HG02981 (cell line): ENCODE data around the gene KRTCAP3.

ENCODE experiments used
- ATAC-seq: cut with Tn5 transposase; IDR thresholded peaks from one replicate; pipeline ENCODE4 v1.9.1; 2021; ENCODE audit warnings: mild to moderate bottlenecking, moderate library complexity; ENCODE audit not compliant: unreplicated experiment

KRTCAP3 gene

DNA sequence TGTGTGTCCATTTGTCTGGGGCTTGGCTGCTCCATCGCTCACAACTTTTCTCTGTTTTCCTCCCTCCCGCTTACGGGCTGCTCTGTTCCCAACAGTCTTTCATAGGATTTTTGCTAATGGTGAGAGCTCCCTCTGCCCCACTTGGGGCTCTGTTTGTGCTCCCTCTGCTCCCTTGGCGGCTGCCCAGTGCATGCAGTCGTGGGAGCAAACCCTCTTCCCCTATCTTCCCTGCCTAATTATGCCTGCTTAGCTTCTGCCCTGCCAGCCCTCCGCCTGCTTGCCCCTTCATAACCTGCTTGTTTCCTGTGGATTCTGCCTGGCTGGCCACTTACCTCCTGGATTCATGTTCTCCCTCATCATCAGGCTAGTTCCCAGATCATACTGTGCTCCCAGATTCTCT is 6.6 kb upstream of the KRTCAP3 start:
- no peak for ATAC-seq

DNA sequence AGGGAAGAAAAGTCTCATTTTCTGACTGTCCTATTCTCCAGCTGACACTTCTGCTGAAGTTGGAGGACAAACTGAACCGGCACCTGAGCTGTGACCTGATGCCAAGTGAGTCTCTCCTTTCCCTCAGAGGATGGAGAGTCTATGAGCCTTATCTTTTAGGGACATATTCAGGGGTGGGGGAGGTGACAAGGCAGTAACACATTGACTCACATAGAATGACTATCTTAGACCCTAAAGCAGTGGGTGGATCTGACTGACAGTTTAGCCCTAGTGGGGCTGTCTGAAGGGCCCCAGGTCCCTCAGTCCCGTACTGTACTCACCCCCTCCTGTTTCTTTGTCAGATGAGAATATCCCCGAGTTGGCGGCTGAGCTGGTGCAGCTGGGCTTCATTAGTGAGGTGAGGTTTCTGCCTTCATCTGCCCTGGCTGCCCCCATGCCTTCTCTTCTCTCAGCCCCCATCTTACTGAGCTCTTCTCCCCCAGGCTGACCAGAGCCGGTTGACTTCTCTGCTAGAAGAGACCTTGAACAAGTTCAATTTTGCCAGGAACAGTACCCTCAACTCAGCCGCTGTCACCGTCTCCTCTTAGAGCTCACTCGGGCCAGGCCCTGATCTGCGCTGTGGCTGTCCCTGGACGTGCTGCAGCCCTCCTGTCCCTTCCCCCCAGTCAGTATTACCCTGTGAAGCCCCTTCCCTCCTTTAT is 805 bp upstream of the KRTCAP3 start:
- no peak for ATAC-seq

DNA sequence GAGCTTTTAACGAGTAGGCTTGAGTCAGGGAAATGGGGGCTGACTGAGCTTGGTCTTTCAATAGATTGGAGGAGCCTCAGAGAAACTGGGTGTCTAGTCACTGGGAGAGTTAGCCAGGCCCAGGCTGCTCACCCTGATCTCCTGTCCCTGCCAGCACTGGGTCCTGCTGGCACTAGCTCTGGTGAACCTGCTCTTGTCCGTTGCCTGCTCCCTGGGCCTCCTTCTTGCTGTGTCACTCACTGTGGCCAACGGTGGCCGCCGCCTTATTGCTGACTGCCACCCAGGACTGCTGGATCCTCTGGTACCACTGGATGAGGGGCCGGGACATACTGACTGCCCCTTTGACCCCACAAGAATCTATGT is 720 bp downstream of the KRTCAP3 start:
- ATAC-seq, result no peak

DNA sequence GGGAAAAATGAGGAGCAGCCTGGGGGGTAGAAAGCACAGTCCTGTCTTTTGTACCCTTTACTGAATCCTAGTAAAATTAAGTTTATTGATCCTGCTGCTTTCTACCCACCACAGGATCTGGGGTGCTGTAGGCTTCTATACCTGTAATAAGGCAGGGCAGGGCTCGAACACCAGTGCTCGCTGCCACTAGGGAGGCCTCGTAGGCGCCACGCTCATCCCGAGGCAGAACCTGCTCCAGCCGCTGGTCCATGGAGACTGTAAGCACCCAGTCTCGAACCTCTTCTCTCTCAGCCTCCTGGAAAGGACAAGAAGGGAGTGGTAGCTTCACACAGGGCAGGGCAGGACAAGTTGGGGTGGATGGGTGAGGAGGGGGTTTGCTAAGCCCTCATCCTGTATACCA is 3.0 kb downstream of the KRTCAP3 start:
- ATAC-seq, result no peak

DNA sequence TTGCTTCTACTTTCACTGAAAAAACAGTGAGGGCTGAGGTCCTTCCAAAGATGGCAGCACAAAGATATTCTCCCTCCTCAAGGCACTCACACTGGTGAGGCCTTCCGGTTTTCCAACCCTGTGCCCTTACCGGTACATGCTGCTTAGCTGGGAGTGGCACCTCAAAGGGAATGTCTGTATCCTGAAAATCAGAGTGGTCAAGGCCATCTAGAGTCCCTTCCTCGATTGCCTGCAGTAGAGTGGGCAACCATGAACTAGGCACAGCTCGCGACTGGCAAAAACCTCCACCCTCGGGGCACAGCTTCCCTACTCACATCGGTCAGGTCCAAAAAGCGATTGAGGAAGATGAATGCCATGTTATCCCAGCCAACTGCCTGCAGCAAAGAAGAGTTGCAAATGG is 3.4 kb downstream of the KRTCAP3 start:
- ATAC-seq, result no peak

DNA sequence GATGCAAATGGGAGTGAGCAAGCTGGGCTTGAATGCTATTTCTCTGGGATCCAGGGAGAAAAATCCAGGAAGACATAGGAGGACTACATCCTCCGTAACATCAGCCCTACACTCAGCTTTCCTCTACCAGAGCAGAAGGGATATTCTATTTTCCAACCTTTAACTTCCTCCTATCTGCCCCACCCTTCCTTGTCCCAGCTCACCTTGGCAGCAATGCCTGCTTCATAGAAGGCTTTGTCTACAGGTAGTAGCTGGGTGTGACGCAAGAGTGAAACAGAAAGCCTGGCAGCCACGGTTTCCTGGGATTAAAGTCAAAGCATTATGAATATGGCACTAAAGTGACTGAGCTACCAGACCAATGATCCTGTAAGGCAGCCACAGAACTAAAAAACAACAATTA is 3.9 kb downstream of the KRTCAP3 start:
- ATAC-seq, result no peak

DNA sequence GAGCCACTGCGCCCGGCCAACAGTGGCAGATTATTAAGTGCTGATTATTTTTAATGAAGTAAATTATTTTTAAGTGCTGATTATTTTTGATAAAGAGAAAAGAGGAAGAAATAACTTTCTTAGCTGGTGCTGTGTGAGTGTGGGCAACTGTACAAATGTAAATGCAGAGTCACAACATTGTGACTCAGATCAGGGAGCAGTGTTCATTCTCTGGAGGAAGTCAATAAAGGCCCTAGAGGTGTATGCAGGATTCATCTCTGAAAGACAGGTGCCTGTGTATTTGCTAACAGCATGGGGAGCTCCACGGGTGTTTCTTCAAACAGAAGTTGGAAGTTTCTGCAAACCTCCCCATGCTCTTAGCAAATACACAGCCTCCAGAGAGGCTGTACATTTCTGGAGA is 6.2 kb downstream of the KRTCAP3 start:
- ATAC-seq, result no peak

DNA sequence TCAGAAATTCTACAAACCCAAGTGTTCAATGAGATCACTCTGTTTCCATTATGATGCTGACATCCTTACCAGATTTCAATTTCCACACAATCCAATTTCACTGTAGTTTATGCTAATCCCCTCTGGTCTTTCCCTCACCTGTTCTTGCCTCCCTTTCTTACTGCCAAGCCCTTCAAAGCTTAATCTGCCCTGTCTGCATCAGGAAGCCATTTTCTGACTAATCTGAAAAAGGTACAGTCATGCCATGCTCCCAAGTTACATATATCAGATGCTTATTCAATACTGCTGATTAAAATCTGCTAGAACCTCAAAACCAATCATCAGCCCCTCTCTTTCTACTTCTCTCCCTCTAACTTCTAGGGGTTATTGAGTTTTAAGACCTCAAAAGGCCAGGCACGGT is 8.9 kb downstream of the KRTCAP3 start:
- no peak for ATAC-seq

DNA sequence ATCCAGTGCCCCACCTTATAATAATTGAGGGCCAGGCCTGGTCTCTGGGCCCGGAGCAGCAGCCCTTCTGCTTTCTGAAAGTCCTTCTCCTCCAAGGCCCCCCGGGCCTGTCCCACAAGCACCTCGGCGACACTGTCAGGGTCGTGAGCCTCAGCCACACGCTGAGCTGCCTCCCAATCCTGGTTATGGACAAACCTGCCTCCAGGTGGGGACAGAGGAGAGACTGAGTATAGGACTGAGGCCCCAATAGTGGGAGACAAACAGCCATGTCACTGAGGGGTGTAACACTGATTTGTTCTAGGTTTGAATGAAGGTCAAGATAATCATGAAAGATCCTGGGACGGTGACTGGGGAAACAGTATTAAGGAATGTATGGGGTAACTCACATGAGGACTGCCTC is 11.8 kb downstream of the KRTCAP3 start:
- no peak for ATAC-seq

DNA sequence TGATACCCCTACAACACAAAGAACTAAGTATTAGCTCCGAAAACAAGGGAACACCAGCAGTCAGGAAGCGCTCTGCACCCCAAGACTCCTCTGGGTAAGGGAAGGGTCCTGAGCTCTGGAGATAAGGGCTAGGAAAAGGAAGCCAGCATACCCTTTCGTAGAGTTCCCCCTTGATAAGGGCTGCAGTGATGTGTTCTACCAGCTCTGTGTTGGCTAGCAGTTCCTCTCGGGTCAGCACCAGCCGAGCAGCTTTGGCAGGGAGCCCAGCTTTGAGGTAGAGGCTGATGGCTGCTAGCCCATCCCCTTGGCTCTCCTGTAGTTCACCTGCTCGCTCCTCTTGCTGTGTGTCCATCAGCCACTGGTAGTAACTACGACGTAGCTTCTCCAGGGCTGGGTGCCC is 18.9 kb downstream of the KRTCAP3 start:
- ATAC-seq, result no peak

DNA sequence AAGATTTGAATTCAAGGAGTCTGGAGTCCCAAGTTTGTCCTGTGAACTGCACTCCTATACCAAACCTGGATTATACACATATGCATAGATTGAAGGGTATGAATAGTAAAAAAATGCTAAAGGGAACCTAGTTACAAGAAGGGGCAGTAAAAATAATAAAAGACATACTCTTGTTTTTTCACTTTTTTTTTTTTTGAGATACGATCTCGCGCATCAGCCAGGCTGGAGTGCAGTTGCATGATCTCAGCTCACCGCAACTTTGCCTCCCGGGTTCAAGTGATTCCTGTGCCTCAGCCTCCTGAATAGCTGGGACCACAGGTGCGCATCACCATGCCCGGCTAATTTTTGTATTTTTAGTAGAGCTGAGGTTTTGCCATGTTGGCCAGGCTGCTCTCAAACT is 22.3 kb downstream of the KRTCAP3 start:
- no peak for ATAC-seq

DNA sequence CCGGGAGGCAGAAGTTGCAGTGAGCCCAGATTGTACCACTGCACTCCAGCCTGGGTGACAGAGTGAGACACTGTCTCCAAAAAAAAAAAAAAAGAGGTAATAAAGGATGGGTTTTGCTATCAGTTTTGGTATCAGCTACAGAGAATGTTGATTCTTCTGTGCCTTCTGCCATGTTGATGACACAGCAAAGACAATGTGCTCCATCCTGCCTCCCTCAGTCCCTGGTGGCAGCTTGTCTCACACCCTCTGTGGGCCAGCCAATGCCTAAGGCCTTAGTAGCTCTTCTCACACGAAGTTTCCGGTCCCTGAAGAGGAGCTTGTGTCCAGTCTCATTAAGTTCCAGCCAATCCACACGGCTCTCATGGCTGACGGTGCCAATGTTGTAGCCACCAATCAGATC is 29.8 kb downstream of the KRTCAP3 start:
- ATAC-seq, result no peak

DNA sequence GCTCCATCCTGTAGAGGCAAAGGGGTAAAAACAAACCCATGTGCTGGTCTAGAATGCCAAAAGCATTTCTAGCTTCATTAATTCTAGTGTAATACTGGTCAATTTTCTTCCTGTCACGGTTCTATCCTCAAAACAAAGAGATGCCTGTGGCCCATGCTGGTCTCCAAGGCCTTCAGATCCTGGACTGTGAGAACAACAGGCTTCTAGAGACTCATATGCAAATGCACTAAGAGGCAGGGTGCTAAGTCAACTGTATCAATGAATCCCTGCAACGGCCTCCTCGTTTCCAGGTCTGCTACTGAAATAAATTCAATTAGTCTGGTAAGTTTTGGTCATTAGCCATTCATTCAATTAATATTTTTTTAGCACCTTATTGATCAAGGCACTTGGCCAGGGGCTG is 43.3 kb downstream of the KRTCAP3 start:
- no peak for ATAC-seq

DNA sequence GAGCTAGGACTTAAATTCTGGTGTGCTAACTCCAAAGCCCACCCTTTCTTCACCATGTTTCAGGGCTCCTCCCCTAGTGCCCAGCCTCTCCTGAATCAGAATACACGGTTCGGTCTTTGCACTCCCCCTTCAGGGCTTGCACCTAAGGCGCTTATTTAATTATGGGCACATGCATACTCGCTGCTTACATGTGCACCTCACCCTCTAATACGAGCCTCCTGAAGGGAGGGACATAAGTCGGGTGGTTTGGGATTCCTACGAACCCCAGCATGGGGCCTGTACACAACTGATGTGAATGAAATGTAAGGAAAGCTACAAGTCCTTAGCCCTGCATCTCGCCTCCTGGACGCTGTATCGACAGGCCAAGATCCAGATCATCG is 46.9 kb downstream of the KRTCAP3 start:
- ATAC-seq, result no peak

DNA sequence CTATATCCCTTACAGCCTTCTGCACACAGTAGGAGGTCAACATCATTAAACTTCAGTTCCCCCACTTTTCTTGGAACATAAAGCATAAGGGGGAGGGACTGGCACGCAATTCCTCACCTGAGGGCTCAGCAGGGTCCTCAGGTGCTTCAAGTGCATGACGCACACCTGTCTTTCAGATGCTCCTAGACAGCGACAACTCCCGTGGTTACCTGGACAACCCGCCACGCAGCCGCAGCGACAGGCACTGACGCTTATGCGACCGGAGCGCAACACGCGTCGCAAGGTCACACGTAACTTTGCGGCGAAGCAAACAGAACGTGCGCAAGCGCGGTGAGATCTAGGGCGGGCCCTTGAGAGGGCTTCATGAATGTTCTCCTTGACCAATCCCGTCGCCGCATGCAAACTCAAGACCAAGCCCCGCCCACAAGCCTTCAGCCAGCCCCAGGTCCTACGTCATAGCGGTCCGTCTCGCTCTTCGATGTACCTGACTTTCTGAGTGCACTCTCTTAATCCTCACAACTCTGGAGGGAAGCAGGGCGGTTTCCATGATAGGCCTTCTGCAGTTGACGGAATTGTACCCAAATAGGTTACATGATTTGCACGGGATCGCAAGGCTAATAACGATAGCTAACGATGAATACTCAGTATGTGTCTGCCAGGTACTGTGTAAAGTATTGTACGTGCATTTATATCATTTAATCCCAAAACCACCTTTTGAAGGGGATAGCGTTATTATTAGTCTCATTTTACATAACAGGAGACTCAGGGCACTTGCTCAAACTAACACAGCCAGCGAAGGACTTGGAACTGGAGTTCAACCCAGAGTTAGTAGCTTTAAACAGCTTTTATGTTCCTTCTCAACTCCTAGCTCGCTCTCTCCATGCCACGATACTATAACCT is 47.6 kb downstream of the KRTCAP3 start, which contains the start of gene IFT172:
TSS of gene IFT172 (minus strand) at position 246 of the 900 bp plus-strand sequence. CDS start at position 156, 90 bp downstream.
- peak; percentile 90 for ATAC-seq

DNA sequence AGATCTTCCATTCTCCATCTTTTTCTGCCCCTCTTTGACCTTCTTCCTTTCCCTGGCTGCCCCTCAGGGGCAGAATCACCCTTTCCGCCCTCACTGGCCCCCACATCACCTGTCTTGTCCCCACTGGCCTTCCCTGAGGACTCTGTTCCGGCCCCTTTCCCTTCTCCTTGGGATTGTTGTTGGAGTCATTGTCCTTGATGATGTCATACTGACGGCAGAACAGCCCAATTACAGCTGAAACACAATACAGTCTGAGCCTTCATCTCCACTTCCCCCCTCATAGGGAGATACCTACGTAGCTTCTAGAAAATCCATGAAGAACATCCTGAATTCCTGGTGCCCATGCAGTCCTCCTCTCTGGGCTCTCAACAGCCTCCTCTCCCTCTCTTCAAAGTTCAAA is 50.4 kb downstream of the KRTCAP3 start:
- no peak for ATAC-seq

DNA sequence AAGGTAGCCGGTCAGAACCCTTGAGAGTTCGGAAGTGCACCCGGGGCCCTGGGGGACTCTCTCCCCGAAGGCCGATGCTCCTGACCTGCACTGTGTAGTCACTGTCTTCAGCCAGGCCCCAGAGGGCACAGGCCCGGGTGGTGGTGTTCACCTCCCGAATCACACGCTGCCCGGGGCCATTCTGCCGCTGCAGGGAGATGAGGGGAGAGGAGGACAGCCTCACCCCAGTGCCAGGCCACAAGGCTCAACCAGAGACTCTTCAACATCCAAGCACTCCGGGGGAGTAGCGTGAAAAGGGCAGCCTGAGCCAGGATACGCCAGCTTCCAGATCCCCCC is 51.7 kb downstream of the KRTCAP3 start:
- no peak for ATAC-seq
